ENCODE measurements around the gene PPM1J.

PPM1J gene

DNA sequence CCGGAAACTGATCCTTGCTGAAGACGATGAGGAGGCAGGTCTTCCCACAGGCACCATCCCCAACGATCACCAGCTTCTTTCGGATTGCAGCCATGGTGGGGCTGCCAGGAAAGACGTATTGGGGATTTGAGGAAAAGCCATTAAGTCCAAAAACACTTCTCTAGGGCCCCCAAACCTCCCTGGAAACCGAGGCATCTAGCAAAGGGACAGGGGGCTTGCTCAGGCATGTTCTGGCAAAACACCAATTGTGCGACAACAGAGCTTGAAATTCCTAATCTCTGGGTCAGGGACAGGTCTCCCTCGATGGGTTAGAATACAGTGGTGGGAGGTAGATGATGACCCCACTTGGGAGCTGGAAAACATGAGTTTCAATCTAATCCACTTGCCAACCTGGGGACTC lies 11.4 kb downstream of the PPM1J start:
- no peak for DNase-seq

DNA sequence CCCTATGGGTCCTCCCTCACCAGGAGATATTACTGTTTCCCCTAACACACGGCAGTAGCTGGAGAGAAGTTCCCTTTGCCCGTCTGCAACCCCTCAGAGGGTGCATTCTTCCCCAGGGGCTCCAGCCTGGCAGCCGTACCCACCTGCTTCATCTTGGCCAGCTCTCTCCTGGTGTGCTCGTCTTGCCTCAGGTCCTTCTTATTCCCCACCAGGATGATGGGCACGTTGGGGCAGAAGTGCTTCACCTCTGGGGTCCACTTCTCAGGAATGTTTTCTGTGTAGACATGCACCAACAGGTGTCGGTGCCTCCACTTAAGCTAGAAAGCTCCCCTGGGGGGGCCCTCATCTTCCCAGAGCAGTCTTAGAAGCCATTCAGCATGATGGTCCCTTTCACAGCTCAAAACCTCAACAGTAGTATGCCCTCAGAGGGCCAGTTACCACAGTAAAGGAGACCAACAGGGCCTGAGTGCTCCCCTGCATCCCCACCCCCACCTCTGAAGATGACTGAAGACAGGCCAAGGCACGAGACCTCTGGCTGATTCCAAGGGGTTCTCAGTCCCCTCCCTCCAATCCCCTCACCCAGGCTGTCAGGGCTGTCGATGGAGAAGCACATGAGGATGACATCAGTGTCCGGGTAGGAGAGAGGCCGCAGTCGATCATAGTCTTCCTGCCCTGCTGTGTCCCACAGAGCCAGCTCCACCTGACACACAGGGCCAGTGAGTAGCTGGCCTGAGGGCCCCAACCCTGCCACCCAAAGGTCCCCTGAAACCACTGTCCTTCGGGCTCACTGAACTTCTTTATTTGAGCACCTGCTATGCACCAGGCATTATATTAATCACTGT lies 12.5 kb downstream of the PPM1J start:
- DNase-seq = no peak

DNA sequence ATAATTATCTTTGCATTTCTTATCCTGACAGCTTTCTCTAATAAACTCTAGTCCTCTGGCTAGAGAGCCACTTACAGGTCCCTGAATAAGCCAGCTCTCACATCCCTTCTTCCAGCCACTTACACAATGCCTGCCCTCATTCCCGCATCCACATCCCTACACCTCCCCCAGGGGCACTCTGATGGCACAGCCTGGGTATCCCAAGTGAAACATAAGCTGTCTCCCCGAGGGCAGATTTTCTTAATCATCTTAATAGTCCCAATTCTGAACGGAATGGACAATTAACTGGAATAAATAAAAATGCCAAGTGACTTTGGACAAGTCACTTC lies 13.1 kb downstream of the PPM1J start:
- DNase-seq = no peak

DNA sequence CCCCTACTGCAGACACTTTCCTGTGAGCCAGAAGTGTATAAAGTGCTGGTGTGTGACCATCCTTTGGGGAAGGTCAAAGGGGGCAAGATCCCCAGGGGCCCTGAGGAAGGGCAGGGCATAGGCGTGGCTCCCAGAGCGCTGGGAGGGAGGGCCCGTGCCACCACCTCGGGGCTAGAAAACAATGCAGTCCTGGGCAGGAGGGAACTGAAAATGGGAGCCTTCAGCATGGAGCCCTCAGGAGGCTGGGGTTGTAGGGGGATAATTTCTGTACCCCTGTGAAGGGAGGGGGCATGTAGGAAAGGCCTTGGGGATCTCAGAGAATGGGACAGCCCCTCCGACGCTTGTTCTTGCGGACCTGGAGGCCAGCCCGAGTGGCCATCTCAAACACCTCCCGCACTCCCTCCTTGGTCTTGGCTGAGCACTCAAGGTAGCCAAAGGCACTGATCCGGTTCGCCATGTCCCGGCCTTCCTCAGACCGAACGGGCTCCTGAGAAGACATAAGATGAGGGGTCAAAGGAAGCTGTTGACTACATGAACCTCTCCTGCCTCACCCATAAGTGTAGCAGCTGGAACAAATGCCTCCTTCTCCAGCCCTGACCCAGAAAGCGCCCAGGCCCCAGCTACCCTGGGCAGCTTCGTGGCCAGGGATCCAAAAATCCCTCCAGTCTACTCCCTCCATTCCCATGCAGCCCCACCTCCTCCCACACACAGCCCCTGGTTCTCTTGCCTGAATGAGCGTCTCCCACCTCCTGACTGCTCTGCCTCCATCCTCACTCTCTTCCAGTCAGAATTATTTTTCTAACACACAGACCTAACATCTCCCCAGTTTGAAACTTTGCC lies 13.7 kb downstream of the PPM1J start:
- DNase-seq = no peak

DNA sequence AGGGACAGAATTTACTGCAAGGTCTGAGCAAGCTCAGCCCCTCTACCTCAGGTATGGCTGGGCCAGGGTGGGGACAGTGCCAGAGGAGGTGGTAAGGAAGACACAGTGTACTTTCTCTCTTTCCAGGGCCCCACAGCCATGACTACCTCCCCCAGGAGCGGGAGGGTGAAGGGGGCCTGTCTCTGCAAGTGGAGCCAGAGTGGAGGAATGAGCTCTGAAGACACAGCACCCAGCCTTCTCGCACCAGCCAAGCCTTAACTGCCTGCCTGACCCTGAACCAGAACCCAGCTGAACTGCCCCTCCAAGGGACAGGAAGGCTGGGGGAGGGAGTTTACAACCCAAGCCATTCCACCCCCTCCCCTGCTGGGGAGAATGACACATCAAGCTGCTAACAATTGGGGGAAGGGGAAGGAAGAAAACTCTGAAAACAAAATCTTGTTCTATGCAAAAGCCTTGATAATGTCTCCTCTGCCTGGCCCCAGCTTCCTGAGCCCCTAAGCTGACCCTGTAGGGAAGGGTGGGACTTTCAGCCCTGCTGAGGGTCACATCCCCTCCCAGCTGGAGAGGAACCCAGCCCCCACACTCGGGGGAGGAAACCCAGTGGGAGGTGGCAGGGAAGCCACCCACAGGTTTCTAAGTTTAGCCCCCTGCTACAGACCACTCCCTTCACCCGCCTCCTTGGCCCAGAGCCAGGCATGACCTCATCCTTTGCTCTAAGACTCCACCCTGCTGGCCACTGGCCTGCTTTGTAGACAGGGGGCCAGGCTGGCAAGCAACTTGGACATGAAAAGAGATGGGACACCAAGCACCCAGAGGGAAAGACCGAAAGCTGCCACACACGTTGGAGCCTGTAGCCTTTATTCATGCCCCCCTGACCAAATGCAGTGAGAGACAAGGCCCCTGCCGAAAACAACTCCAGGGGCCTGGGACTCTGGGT lies 14.6 kb downstream of the PPM1J start:
- DNase-seq = peak; percentile 57

DNA sequence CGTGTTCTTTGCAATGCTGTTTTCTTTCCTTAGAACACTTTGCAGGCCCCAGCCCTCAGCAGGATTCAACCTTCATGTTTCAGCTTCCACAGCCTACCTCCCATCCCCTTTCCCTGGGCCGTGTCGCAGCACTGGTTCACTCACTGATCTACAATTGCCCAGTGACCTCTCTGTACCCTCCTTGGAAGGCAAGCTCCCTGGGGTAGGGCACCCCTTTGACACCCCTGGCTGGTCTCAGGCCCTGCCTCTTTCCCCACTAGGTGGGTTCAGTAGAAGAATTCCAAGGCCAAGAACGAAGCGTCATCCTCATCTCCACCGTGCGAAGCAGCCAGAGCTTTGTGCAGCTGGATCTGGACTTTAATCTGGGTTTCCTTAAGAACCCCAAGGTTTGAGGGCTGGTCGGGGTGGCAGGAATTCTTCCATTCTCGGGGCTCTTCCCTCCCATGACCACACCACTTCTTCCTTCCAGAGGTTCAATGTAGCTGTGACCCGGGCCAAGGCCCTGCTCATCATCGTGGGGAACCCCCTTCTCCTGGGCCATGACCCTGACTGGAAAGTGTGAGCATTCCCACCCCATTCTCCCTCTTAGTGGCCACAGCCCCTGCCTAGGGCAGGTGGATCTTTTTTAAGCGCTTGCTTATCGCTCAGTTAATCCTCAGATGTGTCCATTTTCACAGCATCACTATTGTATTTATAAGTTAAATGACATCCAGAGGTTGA lies 15.5 kb downstream of the PPM1J start:
- DNase-seq = no peak

DNA sequence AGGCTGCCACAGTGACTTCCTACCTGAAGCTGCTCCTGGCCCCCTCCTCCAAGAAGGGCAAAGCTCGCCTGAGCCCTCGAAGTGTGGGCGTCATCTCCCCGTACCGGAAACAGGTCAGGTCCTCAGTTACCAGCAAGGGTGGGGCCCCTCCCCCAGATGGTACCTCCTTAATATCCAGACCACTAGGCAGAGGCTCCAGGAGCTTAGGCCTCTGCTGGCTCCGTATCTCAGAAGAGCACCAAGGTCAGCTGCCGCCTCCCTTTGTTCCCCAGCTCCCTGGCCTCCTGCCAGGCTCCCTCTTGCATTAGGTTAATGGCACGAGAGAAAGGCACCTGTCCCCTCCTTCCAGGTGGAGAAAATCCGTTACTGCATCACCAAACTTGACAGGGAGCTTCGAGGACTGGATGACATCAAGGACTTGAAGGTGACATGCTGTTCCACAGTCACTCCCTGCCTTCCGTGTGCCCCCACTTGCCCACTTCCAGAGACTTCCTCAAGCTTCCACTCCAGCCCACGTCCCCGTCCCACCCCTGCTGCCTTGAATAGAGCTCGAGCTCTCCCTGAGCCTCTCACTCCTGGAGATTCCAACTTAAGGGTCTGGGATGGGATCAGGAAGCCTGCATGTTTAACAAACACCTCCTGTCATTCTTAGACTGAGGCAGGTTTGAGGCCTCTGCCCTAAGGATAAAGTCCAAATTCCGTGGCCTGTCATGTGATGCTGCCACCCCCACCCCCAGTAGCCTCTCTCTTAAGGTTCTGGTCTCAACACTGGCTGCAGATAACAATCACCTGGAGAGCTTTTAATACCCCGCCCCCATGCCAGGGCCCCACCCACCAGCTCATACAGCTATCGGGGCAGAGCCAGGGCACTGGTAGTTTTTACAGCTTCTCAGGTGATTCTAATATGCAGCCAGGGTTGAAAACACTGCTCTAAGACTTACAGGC lies 16.5 kb downstream of the PPM1J start:
- DNase-seq = no peak

DNA sequence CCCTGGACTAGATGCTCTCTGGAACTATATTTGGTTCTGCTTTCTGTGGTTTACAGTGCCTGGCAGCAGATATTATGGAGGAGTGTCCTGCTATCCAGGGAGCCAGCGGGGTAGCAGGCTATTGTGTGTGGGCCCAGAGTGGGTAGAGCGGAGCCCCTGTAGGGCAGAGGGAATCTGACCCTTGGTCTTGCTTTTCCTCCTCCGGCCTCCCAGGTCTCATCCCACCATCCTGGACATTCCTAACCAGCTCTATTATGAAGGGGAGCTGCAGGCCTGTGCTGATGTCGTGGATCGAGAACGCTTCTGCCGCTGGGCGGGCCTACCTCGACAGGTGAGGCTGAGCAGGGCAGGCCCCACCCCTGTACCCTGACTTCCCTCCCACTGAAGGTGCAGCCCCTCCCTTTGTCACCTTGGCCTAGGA lies 17.3 kb downstream of the PPM1J start:
- DNase-seq = no peak

DNA sequence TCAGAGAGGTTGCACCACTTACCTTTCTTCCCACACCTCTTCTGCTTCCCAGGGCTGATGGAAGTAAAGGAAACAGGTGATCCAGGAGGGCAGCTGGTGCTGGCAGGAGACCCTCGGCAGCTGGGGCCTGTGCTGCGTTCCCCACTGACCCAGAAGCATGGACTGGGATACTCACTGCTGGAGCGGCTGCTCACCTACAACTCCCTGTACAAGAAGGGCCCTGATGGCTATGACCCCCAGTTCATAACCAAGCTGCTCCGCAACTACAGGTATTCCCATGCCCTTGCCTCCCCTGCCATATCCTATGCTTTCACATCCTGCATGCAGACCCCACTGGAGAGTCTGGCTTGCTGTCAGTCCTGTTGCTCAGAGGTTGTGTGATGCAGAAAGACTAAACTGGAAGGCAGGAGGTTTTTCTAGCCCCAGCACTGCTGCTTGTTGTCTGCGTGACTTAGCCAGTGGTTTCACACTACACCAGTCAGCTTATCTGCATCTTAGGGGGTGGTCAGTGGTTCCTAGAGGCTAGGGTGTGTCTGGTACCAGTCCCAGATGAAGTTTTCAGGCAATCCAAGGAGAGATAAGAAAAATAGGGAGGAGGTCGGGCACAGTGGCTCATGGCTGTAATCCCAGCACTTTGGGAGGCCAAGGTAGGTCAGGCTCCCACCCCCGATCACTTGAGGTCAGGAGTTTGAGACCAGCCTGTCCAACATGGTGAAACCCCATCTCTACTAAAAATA lies 18.4 kb downstream of the PPM1J start:
- no peak for DNase-seq

DNA sequence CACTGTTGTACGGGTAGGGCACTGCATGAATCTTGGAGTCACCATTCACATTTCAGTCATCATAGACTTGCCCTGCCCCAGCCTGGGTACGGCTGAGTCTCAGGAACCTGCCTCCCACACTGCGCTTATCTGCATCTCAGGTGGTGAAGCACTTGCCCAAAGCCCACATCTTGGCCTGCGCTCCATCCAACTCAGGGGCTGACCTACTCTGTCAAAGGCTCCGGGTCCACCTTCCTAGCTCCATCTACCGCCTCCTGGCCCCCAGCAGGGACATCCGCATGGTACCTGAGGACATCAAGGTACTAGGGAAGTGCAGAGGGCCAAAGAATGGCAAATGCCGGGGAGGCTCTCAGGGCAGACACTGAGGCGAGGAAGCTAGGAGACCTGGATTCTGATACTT lies 19.9 kb downstream of the PPM1J start:
- DNase-seq = no peak

DNA sequence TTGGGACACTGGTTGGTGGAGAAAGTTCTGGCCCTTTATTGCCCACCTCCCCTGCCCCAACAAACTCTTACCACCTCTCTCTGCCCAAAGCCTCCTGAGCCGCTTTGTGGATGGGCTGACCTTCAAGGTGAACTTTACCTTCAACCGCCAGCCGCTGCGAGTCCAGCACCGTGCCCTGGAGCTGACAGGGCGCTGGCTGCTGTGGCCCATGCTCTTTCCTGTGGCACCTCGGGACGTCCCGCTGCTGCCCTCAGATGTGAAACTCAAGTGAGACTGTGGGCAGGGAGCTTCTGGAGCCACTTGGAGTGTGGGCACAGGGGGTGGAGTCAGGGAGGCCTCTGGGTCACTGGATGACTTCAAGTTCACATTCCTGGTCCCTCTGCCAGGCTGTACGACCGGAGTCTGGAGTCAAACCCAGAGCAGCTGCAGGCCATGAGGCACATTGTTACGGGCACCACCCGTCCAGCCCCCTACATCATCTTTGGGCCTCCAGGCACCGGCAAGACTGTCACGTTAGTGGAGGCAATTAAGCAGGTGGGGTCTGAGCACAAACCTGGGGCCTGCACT lies 20.7 kb downstream of the PPM1J start:
- no peak for DNase-seq

DNA sequence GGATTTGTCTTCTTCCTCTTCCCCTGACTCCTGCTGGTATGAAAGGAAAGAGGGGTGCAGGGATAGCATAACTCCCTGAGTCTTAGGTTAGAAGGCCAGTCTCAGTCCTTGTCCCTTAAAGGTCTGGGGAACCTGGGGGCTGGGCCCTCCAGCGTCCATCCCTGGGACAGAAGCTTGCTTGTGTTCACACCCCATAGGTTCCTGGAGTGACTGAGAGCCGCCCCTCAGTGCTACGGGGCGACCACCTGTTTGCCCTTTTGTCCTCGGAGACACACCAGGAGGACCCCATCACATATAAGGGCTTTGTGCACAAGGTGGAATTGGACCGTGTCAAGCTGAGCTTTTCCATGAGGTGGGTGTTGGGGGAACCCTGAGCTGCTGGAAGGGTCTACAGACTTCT lies 21.3 kb downstream of the PPM1J start:
- DNase-seq = no peak

DNA sequence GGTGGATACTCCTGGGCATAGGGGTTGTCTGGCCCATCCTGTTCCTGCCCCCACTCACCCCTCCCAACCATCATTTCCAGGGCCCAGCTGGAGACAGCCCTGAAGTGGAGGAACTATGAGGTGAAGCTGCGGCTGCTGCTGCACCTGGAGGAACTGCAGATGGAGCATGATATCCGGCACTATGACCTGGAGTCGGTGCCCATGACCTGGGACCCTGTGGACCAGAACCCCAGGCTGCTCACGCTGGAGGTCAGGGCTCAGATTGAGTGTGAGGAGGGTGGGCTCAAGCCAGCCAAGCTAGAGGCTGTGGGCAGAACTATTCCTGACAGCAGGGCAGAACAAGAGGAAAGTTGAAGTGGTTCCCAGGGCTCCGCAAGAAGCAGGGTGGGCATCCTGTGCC lies 22.5 kb downstream of the PPM1J start:
- DNase-seq = no peak

DNA sequence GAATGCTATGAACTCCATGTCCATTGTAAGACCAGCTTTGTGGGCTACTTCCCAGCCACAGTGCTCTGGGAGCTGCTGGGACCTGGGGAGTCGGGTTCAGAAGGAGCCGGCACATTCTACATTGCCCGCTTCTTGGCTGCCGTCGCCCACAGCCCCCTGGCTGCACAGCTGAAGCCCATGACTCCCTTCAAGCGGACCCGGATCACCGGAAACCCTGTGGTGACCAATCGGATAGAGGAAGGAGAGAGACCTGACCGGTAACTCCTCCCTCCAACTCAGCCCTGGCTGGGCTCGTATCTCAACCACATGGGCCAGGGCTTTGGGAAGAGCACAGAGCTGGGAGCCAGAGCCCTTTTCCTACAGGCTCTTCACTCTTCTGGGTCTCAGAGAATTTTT lies 25.3 kb downstream of the PPM1J start:
- no peak for DNase-seq

DNA sequence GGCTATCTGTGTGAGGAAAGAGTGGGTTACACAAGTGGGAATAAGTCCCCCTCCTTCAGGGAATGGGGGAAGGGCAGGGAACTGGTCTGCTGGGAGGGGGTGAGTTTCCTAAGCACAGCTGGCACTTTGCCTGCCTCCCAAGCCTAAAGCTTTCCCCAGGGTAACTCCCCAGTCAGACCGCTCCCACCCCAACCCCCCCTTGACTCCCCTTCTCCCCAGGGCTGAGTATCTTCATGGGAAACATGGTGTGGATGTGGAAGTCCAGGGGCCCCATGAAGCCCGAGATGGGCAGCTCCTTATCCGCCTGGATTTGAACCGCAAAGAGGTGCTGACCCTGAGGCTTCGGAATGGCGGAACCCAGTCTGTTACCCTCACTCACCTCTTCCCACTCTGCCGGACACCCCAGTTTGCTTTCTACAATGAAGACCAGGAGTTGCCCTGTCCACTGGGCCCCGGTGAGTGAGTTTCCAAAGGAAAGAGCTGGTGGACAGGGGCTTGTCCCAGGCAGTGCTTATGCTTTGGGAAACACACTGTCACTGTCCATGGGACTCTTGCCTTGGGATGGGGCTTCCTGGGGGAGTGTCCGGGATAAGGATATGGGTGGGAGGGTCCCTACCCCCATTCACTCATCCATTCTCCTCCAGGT lies 25.8 kb downstream of the PPM1J start:
- no peak for DNase-seq

DNA sequence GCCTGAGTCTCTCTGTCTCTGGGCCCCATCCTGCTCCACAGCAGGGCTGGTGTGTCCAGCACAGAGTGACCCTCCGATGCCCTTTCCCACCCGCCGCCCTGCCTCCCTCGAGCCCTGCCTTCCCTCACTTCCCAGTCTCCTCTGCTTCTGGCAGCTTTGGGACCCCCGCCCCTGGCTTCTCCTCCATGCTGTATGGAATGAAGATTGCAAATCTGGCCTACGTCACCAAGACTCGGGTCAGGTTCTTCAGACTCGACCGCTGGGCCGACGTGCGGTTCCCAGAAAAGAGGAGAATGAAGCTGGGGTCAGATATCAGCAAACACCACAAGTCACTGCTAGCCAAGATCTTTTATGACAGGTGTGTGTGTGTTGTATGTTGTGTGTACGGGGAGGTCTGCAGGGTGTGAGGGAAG lies 26.3 kb downstream of the PPM1J start:
- no peak for DNase-seq

DNA sequence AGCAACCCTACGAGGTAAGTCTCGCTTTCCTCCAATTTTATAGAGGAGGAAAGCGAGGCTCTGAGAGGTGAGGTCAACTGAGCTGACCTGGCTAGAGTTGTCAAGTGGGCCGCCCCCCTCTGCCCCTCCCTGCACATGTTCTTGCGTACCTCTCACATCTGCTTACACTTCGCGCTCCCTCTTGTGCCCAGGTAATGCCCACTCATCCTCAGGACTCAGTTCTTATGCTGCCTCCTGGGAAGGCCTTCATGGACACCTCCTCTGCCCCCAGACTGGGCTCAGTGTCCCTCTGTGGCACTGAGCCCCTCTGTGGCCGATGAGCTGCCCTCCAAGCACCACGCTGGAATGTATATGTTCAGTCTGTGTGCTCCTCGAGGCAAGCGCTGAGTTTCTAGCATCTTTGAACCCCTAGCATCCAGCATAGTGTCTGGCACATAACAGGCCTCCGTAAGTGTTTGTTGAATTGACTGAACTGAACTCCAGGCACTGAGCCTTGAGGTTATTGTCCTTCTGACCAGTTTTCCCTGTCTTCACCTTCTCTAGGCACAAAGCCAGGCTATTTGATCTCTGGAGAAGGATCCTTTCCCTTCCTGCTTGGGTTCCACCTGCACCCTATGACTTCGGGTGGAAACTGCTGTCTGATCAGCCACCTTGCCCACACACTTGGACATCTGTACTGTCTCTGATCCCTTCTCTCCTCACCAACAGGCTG lies 27.2 kb downstream of the PPM1J start:
- no peak for DNase-seq

DNA sequence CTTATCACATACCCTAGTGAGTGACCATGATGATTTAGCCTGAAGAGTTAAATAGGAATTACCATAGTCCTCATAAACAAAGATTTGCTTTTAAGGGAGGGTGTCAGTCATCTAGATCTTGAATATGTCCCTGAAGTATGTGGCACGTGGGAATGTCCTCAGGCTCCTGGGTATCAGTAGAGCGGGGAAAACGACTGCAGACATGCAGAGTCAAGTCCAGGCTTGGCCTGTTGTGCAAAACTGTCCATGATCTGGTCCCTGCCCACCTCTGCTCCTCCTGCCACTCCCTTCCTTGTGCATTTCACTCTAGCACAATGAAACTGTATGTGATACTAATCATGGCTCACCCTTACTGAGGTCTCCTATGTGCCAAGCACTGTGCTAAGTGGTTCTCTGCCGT lies 27.8 kb downstream of the PPM1J start:
- no peak for DNase-seq

DNA sequence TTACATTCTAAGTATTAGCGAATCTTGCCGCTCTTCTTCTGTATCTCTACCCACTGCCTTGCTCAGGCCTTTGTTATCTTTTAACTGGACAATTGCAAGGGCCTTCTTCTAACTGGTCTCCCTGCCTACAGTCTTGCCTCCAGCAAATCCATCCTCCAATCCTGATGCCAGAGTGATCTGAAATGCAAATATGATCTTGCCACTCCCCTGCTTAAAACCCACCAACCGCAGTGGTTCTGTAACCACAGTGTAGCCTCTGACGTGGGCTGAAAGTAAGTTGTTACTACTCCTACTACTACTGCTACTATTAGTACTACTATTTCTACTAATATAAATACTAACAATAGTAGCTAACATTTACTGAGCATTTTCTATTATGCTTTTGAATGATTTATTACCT lies 28.3 kb downstream of the PPM1J start:
- no peak for DNase-seq
